Putamen (tissue), 1 donor: ENCODE measurements around the gene SMARCE1.

Experiments
- DNase-seq: peaks from one replicate; pipeline ENCODE4 v3.0.0-alpha.2; 2016; ENCODE audit warnings: low spot score

SMARCE1 gene

GRCh38 chr17:40582328-40582901 lies 65.2 kb downstream of the SMARCE1 start:
- DNase-seq: no peak

- no peak for DNase-seq
These were observed 67.5 kb downstream of the SMARCE1 start for GRCh38 chr17:40580140-40580539.

DNA sequence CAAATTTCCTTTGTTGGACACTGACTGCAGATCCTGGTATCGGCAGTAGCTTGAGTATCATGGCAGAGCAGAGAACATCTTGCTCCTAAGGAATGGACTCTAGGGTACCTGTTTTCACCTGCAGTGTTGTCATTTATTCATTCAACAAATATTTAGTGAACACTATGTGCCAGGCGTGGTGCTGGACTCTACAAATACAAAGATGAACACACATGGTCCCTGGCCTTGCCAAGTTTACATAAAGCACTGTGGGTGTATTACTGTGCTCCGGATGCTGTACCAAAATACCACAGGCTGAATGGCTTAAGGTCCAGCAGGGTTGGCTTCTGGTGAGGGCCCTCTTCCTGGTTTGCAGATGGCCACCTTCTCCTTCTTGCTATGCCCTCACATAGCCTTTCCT lies 68.1 kb downstream of the SMARCE1 start:
- DNase-seq: no peak

DNA sequence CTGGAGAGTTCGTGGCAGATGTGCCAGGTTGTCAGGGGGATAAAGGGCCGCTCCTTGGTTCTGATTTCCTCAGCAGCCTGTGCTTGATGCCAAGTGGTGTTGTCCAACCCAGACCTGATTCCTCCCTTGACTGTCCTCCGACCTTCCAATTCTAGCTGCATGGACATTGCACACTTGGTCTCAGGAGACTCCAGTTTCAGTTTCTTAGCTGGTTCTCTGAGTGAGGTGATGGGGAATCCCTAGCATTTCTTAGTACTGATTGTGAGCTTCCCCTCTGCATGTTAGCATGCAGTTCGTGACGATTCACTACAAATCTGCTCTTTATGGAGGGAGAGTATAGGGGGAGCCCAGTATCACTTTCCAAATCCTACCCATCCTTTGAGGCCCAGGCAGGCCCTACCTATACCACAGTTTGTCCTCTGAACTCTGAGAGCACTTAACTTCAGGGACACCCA lies 70.0 kb downstream of the SMARCE1 start:
- no peak for DNase-seq

DNA sequence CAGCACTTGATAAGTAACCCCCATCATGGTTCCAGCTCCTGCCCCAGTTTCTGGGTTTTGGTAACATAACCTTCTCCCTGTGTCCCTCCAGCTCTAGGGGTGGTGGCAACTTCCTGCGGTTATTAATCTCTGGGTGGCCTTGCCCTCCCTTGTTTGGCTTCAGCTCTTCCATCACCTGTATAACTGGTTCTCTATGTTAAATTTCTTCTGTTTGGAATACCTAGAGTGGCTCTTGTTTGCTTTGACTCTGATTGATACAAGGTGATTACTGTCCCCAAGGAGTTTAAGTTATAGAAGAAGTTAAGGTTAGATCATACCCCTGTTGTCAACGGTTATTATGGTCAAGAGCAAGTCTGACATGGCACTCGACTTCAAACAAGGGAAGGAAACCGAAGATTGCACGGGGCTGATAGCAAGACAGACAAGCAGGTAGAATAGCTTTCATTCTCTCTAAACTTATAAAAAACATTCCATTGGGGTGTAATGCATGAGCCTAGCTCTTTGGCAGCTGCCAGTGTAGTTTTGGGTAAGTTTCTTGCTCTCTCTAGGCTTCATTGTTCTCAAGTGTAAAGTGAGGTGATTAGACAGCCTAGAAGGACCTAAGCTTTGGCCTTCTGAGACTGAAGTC lies 71.4 kb downstream of the SMARCE1 start:
- no peak for DNase-seq
